ENCODE measurements around the gene PTPRK.

DNA sequence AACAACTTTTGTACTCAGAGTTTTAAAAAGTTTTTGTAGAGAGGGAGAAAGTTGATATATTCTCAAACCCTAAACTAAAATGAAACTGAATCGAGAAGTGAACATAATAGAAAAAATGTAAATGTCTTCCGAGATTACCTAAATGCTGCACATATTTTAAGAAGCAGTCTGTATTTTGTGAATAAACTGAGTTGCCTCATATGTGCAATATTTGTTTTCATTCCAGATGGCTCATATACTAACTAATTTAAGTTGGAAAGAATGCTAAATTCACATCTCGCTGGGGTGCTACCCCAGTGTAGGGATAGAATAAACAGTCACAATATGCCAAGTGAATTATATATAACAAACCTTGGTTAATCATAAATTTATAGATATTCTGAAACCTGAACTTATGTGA, 333.7 kb downstream of the PTPRK start:
- TF ChIP-seq POLR2A (IDR thresholded peaks at IDR 0.05) (no peak), POLR2AphosphoS5 (IDR thresholded peaks at IDR 0.05) (no peak), EP300 (IDR thresholded peaks at IDR 0.05) (no peak)
- TF ChIP-seq, protein P1, sequence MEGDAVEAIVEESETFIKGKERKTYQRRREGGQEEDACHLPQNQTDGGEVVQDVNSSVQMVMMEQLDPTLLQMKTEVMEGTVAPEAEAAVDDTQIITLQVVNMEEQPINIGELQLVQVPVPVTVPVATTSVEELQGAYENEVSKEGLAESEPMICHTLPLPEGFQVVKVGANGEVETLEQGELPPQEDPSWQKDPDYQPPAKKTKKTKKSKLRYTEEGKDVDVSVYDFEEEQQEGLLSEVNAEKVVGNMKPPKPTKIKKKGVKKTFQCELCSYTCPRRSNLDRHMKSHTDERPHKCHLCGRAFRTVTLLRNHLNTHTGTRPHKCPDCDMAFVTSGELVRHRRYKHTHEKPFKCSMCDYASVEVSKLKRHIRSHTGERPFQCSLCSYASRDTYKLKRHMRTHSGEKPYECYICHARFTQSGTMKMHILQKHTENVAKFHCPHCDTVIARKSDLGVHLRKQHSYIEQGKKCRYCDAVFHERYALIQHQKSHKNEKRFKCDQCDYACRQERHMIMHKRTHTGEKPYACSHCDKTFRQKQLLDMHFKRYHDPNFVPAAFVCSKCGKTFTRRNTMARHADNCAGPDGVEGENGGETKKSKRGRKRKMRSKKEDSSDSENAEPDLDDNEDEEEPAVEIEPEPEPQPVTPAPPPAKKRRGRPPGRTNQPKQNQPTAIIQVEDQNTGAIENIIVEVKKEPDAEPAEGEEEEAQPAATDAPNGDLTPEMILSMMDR (IDR thresholded peaks at IDR 0.05), result no peak

All from sigmoid colon (tissue), 4 donors.